SK-N-SH (cell line): ENCODE data around the gene SPRR3. TPM values are rescaled to one million over a fixed set of nuclear protein-coding genes. Genes with fewer than 3 reads are reported as not detected.

ENCODE experiments used
- CTCF ChIA-PET: fragments of 300-600, 350-600 bp; formaldehyde crosslinking; extraction: SDS; loops from one replicate; lab custom pipeline; 2021; lab: Yijun Ruan, JAX
- POLR2A ChIA-PET: fragments of 350-600 bp; sonication (Branson Sonifier 250); formaldehyde crosslinking; extraction: SDS; loops from one replicate; lab custom pipeline; 2020; ENCODE audit warnings: antibody characterized with exemption, inconsistent platforms; lab: Yijun Ruan, JAX
- DNase-seq: peaks from one replicate; pipeline ENCODE4 v3.0.0; 2012
- H2AFZ ChIP-seq: fragments of 200-600 bp; sonication (generic); 2 replicates; pipeline ENCODE4 v1.8.1; 2016; ENCODE audit warnings: antibody characterized with exemption, mild to moderate bottlenecking, low read depth
- H3F3A ChIP-seq: fragments of 200-600 bp; sonication (generic); replicated peaks from 2 replicates; pipeline ENCODE3; 2016; ENCODE audit warnings: antibody characterized with exemption, mild to moderate bottlenecking; ENCODE audit not compliant: insufficient read depth
- H3K27ac ChIP-seq, 2 experiments: fragments of 200-500 bp in 1 of 2; fragments of 200-600 bp in 1 of 2; sonication (Bioruptor generic) in 1 of 2; sonication (generic), shearing (Covaris generic) in 1 of 2; 2 replicates each; pipeline versions ENCODE4 v1.5.1 to v1.6.1; 2014 to 2016; ENCODE audit warnings: low read depth in 2 of 2, inconsistent platforms in 1 of 2, low read length in 1 of 2, mild to moderate bottlenecking in 1 of 2, mixed read lengths in 1 of 2
- H3K27me3 ChIP-seq: fragments of 200-600 bp; sonication (generic), shearing (Covaris generic); 2 replicates; pipeline ENCODE4 v1.6.1; 2016; ENCODE audit warnings: mixed run types; ENCODE audit not compliant: insufficient read depth
- H3K36me3 ChIP-seq, 2 experiments: fragments of 200-500 bp in 1 of 2; fragments of 200-600 bp in 1 of 2; sonication (Bioruptor generic) in 1 of 2; sonication (generic) in 1 of 2; replicated peaks in 1 of 2; 2 replicates each; pipeline versions ENCODE3 to v1.5.1; 2014 to 2016; ENCODE audit warnings: low read length in 1 of 2, mild to moderate bottlenecking in 1 of 2; ENCODE audit not compliant: insufficient read depth in 2 of 2, control insufficient read depth in 1 of 2
- H3K4me1 ChIP-seq, 2 experiments: fragments of 200-500 bp in 1 of 2; fragments of 200-600 bp in 1 of 2; sonication (Bioruptor generic) in 1 of 2; sonication (generic), shearing (Covaris generic) in 1 of 2; 2 replicates each; pipeline versions ENCODE4 v1.5.1 to v1.6.1; 2014 to 2016; ENCODE audit warnings: low read depth in 1 of 2, low read length in 1 of 2, mixed run types in 1 of 2; ENCODE audit not compliant: insufficient read depth in 2 of 2, control insufficient read depth in 1 of 2
- H3K4me2 ChIP-seq: fragments of 200-600 bp; sonication (generic), shearing (Covaris generic); 2 replicates; pipeline ENCODE4 v1.6.1; 2017; ENCODE audit warnings: mixed run types
- H3K4me3 ChIP-seq, 2 experiments: fragments of 200-500 bp in 1 of 2; fragments of 200-600 bp in 1 of 2; sonication (Bioruptor generic) in 1 of 2; sonication (generic), shearing (Covaris generic) in 1 of 2; 2 replicates each; pipeline versions ENCODE4 v1.5.1 to v1.8.1; 2014 to 2016; ENCODE audit warnings: low read depth in 2 of 2, inconsistent platforms in 1 of 2, low read length in 1 of 2, mild to moderate bottlenecking in 1 of 2, mixed read lengths in 1 of 2, moderate library complexity in 1 of 2
- H3K79me2 ChIP-seq: fragments of 200-600 bp; sonication (generic); 2 replicates; pipeline ENCODE4 v1.8.1; 2017; ENCODE audit warnings: mild to moderate bottlenecking; ENCODE audit not compliant: insufficient read depth
- H3K9ac ChIP-seq: fragments of 200-600 bp; sonication (generic); 2 replicates; pipeline ENCODE4 v1.6.1; 2017; ENCODE audit warnings: mixed run types
- H3K9me2 ChIP-seq: fragments of 200-600 bp; sonication (generic); 2 replicates; pipeline ENCODE4 v1.6.1; 2017; ENCODE audit warnings: mixed run types
- H3K9me3 ChIP-seq: fragments of 200-600 bp; sonication (generic); 2 replicates; pipeline ENCODE4 v1.6.1; 2017; ENCODE audit warnings: mixed run types, mild to moderate bottlenecking, moderate library complexity
- H4K20me1 ChIP-seq: fragments of 200-600 bp; sonication (generic); 2 replicates; pipeline ENCODE4 v1.6.1; 2017; ENCODE audit warnings: mild to moderate bottlenecking, mixed run types; ENCODE audit not compliant: insufficient read depth
- EZH2phosphoT487 ChIP-seq: fragments of 200-600 bp; sonication (generic); IDR thresholded peaks from 2 replicates; pipeline ENCODE4 v1.6.1; 2017; ENCODE audit warnings: low read depth, mixed run types, mild to moderate bottlenecking, antibody characterized with exemption, moderate library complexity, borderline replicate concordance
- PBX3 ChIP-seq: IDR thresholded peaks from 2 replicates; pipeline ENCODE4; 2012
- POLR2AphosphoS5 ChIP-seq: IDR thresholded peaks from 2 replicates; pipeline ENCODE4 v1.6.1; 2012; ENCODE audit warnings: low read depth, low read length
- RAD21 ChIP-seq: IDR thresholded peaks from 2 replicates; pipeline ENCODE4 v1.6.1; 2012; ENCODE audit warnings: mild to moderate bottlenecking, low read length
- REST ChIP-seq: IDR thresholded peaks from 2 replicates; pipeline ENCODE4 v1.6.1; 2012; ENCODE audit warnings: mild to moderate bottlenecking, low read depth, low read length, moderate library complexity
- USF1 ChIP-seq: IDR thresholded peaks from 2 replicates; pipeline ENCODE4 v1.4.0; 2012; ENCODE audit warnings: low read depth, borderline replicate concordance
- WGBS: methylation state at CpG from one replicate; pipeline ENCODE4 v1.1.6; 2017; ENCODE audit warnings: low lambda C conversion rate; 5-methylcytosine and 5-hydroxymethylcytosine counted together
- polyA plus RNA-seq, 3 experiments: library from polyadenylated mRNA; depleted of rRNA; stranded (reverse); fragments of >200 nt; gene quantifications; 2 replicates each; pipeline ENCODE4 v1.2.3, GENCODE V29; 2012

The SPRR3 gene
- polyA plus RNA-seq, 1 of the 3 experiments (the other 2 are of a cell fraction): not detected

GRCh38 chr1:152960452-152961044 lies 41.0 kb upstream of the SPRR3 start:
- 2% methylated on average over 7 of the region's 10 CpGs for WGBS
- Histone ChIP-seq H3K9me2 (no peaks in the 10 kb centered on the region), H3K79me2 (no peaks in the 10 kb centered on the region), H3K9ac (no peak overlapping the region), H2AFZ (no peak overlapping the region), H3F3A (no peaks in the 10 kb centered on the region), H3K4me3 (no peak overlapping the region), H3K36me3 (no peaks in the 10 kb centered on the region), H4K20me1 (no peaks in the 10 kb centered on the region), H3K27me3 (peaks cover 10% of the 10 kb centered on the region; the same call in 1 of the 2 replicates), H3K27ac (no peak overlapping the region), H3K4me1 (no peaks in the 10 kb centered on the region), H3K9me3 (no peaks in the 10 kb centered on the region), H3K4me2 (no peak overlapping the region)
- CTCF ChIA-PET: no interaction called here
- POLR2A ChIA-PET: no interaction called here
- DNase-seq: no peak
- TF ChIP-seq USF1 (no peak), REST (no peak), POLR2AphosphoS5 (no peak)

GRCh38 chr1:152961226-152961891 lies 40.2 kb upstream of the SPRR3 start:
- no peaks in the 10 kb centered on the region for H3K4me1 ChIP-seq
- TF ChIP-seq RAD21 (no peak), PBX3 (no peak), EZH2phosphoT487 (no peak)
- TF ChIP-seq, all 33 proteins: peak for 0
- ChIA-PET CTCF (no interaction called here), POLR2A (no interaction called here)
- Histone ChIP-seq H3K9ac (no peak overlapping the region), H3K27me3 (peaks cover 10% of the 10 kb centered on the region; the same call in 1 of the 2 replicates), H2AFZ (no peak overlapping the region), H3F3A (no peaks in the 10 kb centered on the region), H3K4me3 (no peak overlapping the region), H3K36me3 (no peaks in the 10 kb centered on the region), H4K20me1 (no peaks in the 10 kb centered on the region), H3K79me2 (no peaks in the 10 kb centered on the region), H3K27ac (no peak overlapping the region), H3K9me3 (no peaks in the 10 kb centered on the region), H3K9me2 (no peaks in the 10 kb centered on the region), H3K4me2 (no peak overlapping the region)
- WGBS: 7% methylated on average over 7 of the region's 7 CpGs
- no peak for DNase-seq
